ENCODE measurements around the gene DSTYK. TPM values are rescaled to one million over a fixed set of nuclear protein-coding genes. Genes with fewer than 3 reads are reported as not detected.

DSTYK gene
- total and polyA plus RNA-seq, 2 donors (not counting 3 experiments of a cell fraction or from before 2014, with no cell fraction given): 3.6 to 8.7 TPM

GRCh38 chr1:205244384-205244783, 32.9 kb upstream of the DSTYK start:
- BruUV-seq (replicated peaks): no TSS peak
- no peak overlapping the region for H3K27ac ChIP-seq (ENCODE audit: insufficient read depth, low read depth, low read length)
- no peaks in the 10 kb centered on the region for H3K9me3 ChIP-seq (replicated peaks; ENCODE audit: control insufficient read depth, insufficient read depth, low read length)
- CTCF ChIA-PET: interaction anchor here (3.9 kb wide), 1 partner anchor 12 kb away, joined by 28 read pairs; no protein-coding TSS in a partner anchor
- no peak overlapping the region for H2AFZ ChIP-seq (ENCODE audit: low read depth, low read length)
- no peak for TF ChIP-seq MYC (IDR thresholded peaks at IDR 0.05; ENCODE audit: low read depth, low read length)
- TF ChIP-seq POLR2AphosphoS5 (IDR thresholded peaks at IDR 0.05; ENCODE audit: insufficient read depth, low read depth, low read length): no peak
- TF ChIP-seq JUN (IDR thresholded peaks at IDR 0.05; ENCODE audit: borderline replicate concordance, insufficient read depth, insufficient read length, low read depth): no peak
- no peak for TF ChIP-seq FOS (IDR thresholded peaks at IDR 0.05; ENCODE audit: borderline replicate concordance, insufficient read depth, low read length)
- no peak for TF ChIP-seq MAX (IDR thresholded peaks at IDR 0.05; ENCODE audit: insufficient read depth, insufficient read length)
- no peak for TF ChIP-seq POLR2A (IDR thresholded peaks at IDR 0.05; ENCODE audit: low read depth, low read length)
- no peak for TF ChIP-seq CTCF (IDR thresholded peaks at IDR 0.05; ENCODE audit: extremely low read depth in 1 of 2, insufficient read depth in 1 of 2, low read depth in 1 of 2, low read length in 2 of 2)
- no peak for TF ChIP-seq GATA2 (IDR thresholded peaks at IDR 0.05; ENCODE audit: insufficient read depth, insufficient read length, low read depth, low read length)
- no peak for TF ChIP-seq EZH2 (IDR thresholded peaks at IDR 0.05; ENCODE audit: borderline replicate concordance, low read depth, low read length, severe bottlenecking)
- POLR2A ChIA-PET: no interaction called here
- H3K27me3 ChIP-seq (ENCODE audit: control insufficient read depth in 2 of 2, insufficient read depth in 2 of 2, low read length in 2 of 2): peaks cover 0 to 2% of the 10 kb centered on the region in 2 experiments
- no peak overlapping the region for H3K4me2 ChIP-seq (ENCODE audit: insufficient read depth, low read length)
- H3K79me2 ChIP-seq (ENCODE audit: control insufficient read depth, insufficient read depth, low read length): no peaks in the 10 kb centered on the region
- no peaks in the 10 kb centered on the region for H3K4me1 ChIP-seq (ENCODE audit: control insufficient read depth, extremely low read depth, insufficient read depth, low read length)
- H3K9me1 ChIP-seq (replicated peaks; ENCODE audit: control insufficient read depth, extremely low read depth, insufficient read depth, low read length): no peaks in the 10 kb centered on the region
- FAIRE-seq (no peak), DNase-seq (ENCODE audit: low read depth, low spot score) (no peak)
- H3K36me3 ChIP-seq (ENCODE audit: control insufficient read depth in 2 of 2, extremely low read depth in 1 of 2, insufficient read depth in 2 of 2, low read length in 2 of 2): no peaks in the 10 kb centered on the region
- intact Hi-C loops (cut with micrococcal nuclease): no loop called here
- dilution Hi-C loops (cut with MboI; ENCODE audit: extremely low pct_ligation_motif_present, low sequenced_read_pairs): no loop called here
- H4K20me1 ChIP-seq (replicated peaks; ENCODE audit: control insufficient read depth, extremely low read depth, insufficient read depth, low read length): no peaks in the 10 kb centered on the region
- no peak overlapping the region for H3K4me3 ChIP-seq (replicated peaks in 1 of 3; ENCODE audit: insufficient read depth in 1 of 3, low read depth in 1 of 3, low read length in 3 of 3)
- no peak overlapping the region for H3K9ac ChIP-seq (replicated peaks; ENCODE audit: extremely low read depth, insufficient read depth, low read length)
